Measurements from ENCODE around the gene CNTNAP5. TPM values are rescaled to one million over a fixed set of nuclear protein-coding genes. Genes with fewer than 3 reads are reported as not detected.

Gene CNTNAP5
- total and polyA plus RNA-seq, 2 of the 13 experiments (the other 11 are each of a cell fraction or from before 2014, with no cell fraction given), result not detected

DNA sequence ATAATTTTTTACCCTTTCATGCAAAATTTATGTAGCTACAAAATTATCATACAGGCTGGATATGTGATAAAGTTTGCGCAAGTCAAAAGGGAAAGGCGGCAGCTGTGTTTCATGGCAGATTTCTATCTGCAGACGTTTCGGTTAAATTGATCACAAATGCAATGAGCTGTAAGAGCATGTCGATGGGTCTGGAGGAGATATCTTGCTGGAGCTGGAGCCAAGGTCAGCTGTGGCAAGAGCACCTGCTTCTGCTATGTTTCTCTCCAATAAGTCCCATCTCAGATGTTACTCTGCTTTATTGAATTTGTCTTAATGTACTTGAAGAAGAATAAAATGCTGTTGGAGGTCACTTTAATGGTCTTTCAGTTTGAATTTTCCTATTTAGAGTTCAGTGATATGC lies 749.7 kb downstream of the CNTNAP5 start:
- in situ Hi-C loops (cut with HindIII; ENCODE audit: extremely low pct_ligation_motif_present, low pct_unique_long_range_greater_than_20kb), result no loop called here
- Histone ChIP-seq H3K79me2 (ENCODE audit: insufficient read depth, low read length) (no peaks in the 10 kb centered on the region), H3K4me2 (ENCODE audit: low read depth, low read length) (no peak overlapping the region), H3K36me3 (replicated peaks in 1 of 2; ENCODE audit: control insufficient read depth in 1 of 2, insufficient read depth in 2 of 2, low read length in 2 of 2) (no peaks in the 10 kb centered on the region), H3K4me1 (ENCODE audit: insufficient read depth, low read length) (no peaks in the 10 kb centered on the region), H3K27me3 (ENCODE audit: control insufficient read depth in 1 of 2, insufficient read depth in 2 of 2, low read length in 2 of 2) (no peaks in the 10 kb centered on the region), H3K4me3 (replicated peaks in 1 of 3; ENCODE audit: insufficient read depth in 1 of 3, low read depth in 2 of 3, low read length in 3 of 3) (no peak overlapping the region), H3K9me3 (ENCODE audit: low read length) (no peaks in the 10 kb centered on the region), H2AFZ (ENCODE audit: low read length) (no peak overlapping the region), H3K9ac (ENCODE audit: insufficient read depth, low read depth, low read length) (no peak overlapping the region), H3K27ac (ENCODE audit: extremely low read length, insufficient read depth, low read length) (no peak overlapping the region), H4K20me1 (ENCODE audit: insufficient read depth, low read length) (no peaks in the 10 kb centered on the region)
- FAIRE-seq (no peak), DNase-seq (ENCODE audit: low spot score) (no peak), ATAC-seq (no peak)
- CTCF ChIA-PET (ENCODE audit: low intra/inter-chr PET ratio, low total read pairs), result no interaction called here
- POLR2A ChIA-PET, result no interaction called here
- no peak for TF ChIP-seq HNF4G (IDR thresholded peaks at IDR 0.05; ENCODE audit: borderline replicate concordance, low read depth, low read length)
- TF ChIP-seq HNF4G (CRISPR knock-in tag; IDR thresholded peaks at IDR 0.05; ENCODE audit: borderline replicate concordance, low read depth), result no peak
- TF ChIP-seq FOSL1 (CRISPR knock-in tag; IDR thresholded peaks at IDR 0.05; ENCODE audit: borderline replicate concordance), result no peak
- TF ChIP-seq NCOA1 (CRISPR knock-in tag; IDR thresholded peaks at IDR 0.05), result no peak
- TF ChIP-seq, protein P1, sequence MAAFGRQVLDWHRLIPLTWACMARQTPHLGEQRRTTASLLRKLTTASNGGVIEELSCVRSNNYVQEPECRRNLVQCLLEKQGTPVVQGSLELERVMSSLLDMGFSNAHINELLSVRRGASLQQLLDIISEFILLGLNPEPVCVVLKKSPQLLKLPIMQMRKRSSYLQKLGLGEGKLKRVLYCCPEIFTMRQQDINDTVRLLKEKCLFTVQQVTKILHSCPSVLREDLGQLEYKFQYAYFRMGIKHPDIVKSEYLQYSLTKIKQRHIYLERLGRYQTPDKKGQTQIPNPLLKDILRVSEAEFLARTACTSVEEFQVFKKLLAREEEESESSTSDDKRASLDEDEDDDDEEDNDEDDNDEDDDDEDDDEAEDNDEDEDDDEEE (CRISPR knock-in tag; IDR thresholded peaks at IDR 0.05), result no peak
- no peak for TF ChIP-seq KAT8 (CRISPR knock-in tag; IDR thresholded peaks at IDR 0.05)
- no peak for TF ChIP-seq ZNF841 (CRISPR knock-in tag; IDR thresholded peaks at IDR 0.05; ENCODE audit: borderline replicate concordance)
- TF ChIP-seq ZNF468 (CRISPR knock-in tag; IDR thresholded peaks at IDR 0.05), result no peak
- TF ChIP-seq TOPORS (CRISPR knock-in tag; IDR thresholded peaks at IDR 0.05), result no peak
- TF ChIP-seq, protein P2, sequence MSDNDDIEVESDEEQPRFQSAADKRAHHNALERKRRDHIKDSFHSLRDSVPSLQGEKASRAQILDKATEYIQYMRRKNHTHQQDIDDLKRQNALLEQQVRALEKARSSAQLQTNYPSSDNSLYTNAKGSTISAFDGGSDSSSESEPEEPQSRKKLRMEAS (IDR thresholded peaks at IDR 0.05), result no peak
- no peak for TF ChIP-seq GABPB1 (CRISPR knock-in tag; IDR thresholded peaks at IDR 0.05)
- TF ChIP-seq, protein P3, sequence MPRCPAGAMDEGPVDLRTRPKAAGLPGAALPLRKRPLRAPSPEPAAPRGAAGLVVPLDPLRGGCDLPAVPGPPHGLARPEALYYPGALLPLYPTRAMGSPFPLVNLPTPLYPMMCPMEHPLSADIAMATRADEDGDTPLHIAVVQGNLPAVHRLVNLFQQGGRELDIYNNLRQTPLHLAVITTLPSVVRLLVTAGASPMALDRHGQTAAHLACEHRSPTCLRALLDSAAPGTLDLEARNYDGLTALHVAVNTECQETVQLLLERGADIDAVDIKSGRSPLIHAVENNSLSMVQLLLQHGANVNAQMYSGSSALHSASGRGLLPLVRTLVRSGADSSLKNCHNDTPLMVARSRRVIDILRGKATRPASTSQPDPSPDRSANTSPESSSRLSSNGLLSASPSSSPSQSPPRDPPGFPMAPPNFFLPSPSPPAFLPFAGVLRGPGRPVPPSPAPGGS (CRISPR knock-in tag; IDR thresholded peaks at IDR 0.05), result no peak
- no peak for TF ChIP-seq NCOA5 (CRISPR knock-in tag; IDR thresholded peaks at IDR 0.05)
- TF ChIP-seq, protein P4, sequence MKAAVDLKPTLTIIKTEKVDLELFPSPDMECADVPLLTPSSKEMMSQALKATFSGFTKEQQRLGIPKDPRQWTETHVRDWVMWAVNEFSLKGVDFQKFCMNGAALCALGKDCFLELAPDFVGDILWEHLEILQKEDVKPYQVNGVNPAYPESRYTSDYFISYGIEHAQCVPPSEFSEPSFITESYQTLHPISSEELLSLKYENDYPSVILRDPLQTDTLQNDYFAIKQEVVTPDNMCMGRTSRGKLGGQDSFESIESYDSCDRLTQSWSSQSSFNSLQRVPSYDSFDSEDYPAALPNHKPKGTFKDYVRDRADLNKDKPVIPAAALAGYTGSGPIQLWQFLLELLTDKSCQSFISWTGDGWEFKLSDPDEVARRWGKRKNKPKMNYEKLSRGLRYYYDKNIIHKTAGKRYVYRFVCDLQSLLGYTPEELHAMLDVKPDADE (CRISPR knock-in tag; IDR thresholded peaks at IDR 0.05), result no peak
- TF ChIP-seq ZC3H4 (CRISPR knock-in tag; IDR thresholded peaks at IDR 0.05; ENCODE audit: borderline replicate concordance), result no peak
- no peak for TF ChIP-seq CAMTA2 (CRISPR knock-in tag; IDR thresholded peaks at IDR 0.05; ENCODE audit: borderline replicate concordance)
- TF ChIP-seq ZNF44 (CRISPR knock-in tag; IDR thresholded peaks at IDR 0.05), result no peak
- no peak for TF ChIP-seq FOXP1 (IDR thresholded peaks at IDR 0.05)
- no peak for TF ChIP-seq FOXP1 (CRISPR knock-in tag; IDR thresholded peaks at IDR 0.05)
- no peak for TF ChIP-seq ZNF17 (CRISPR knock-in tag; IDR thresholded peaks at IDR 0.05)
- TF ChIP-seq GZF1 (CRISPR knock-in tag; IDR thresholded peaks at IDR 0.05), result no peak
- no peak for TF ChIP-seq ZNF207 (IDR thresholded peaks at IDR 0.05; ENCODE audit: borderline replicate concordance)
- intact Hi-C loops (cut with micrococcal nuclease; ENCODE audit: unreplicated experiment), result no loop called here
- 61% methylated on average over 5 of the region's 5 CpGs for WGBS (ENCODE audit: low lambda C conversion rate)
- no TSS peak for BruUV-seq (replicated peaks)
